GM12891 (cell line): Measurements from ENCODE around the gene SVIP.

Experiments used
- PAX5 ChIP-seq: IDR thresholded peaks from 2 replicates; pipeline ENCODE4 v1.6.1; 2011; ENCODE audit warnings: low read length, moderate library complexity, mild to moderate bottlenecking; ENCODE audit not compliant: insufficient read depth, severe bottlenecking
- POLR2A ChIP-seq: IDR thresholded peaks from 2 replicates; pipeline ENCODE4 v1.6.1; 2011; ENCODE audit warnings: low read depth, low read length, control low read depth
- POLR2AphosphoS5 ChIP-seq: IDR thresholded peaks from 2 replicates; pipeline ENCODE4 v1.6.1; 2011; ENCODE audit warnings: low read depth, low read length, control low read depth
- TAF1 ChIP-seq: IDR thresholded peaks from 2 replicates; pipeline ENCODE4 v1.6.1; 2011; ENCODE audit warnings: low read depth, low read length, control low read depth

DNA sequence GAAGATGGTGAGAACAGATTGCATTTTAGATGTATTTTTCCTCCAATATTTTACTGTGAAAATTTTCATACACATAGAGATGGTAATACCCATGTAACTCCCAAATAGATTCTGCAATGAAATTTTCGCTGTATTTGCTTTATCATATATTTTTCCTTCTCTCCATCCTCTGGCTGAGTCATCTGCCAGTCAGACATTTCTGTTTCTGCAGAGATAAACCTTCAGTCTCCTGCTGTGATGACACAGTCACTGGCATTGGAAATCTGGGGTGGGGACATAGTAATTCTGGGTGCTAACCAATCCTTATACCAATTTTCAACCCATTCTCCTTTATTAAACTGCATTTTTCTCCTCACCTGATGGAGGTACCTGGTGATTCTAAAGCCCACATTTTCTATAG lies 33.7 kb downstream of the SVIP start:
- no peak for TF ChIP-seq POLR2AphosphoS5
- no peak for TF ChIP-seq TAF1
- no peak for TF ChIP-seq POLR2A
- no peak for TF ChIP-seq PAX5
